ENCODE results near the gene POLE4.

Gene POLE4

GRCh38 chr2:74939919-74940812 lies 18.3 kb upstream of the POLE4 start:
- no peak for DNase-seq (ENCODE audit: low spot score)

DNA sequence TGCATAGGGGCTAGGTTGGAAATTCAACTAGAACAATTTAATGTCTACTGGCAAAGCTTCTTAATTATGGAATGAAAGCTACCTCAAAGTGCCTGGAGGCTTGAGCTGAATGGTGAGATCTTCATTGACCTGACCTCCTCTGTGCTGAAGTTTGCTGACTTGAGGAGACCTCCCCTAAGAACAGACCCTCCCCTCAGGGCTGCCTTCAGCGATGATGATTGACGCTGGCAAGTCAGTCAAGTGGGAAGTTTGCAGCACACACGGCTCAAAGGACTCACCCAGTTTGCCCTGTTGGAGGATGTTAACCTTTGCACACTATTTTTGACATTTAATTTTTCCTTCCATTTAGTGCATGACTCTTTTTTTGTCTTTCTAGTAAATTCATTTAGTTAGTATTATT lies 17.2 kb upstream of the POLE4 start:
- no peak for DNase-seq (ENCODE audit: low spot score)

DNA sequence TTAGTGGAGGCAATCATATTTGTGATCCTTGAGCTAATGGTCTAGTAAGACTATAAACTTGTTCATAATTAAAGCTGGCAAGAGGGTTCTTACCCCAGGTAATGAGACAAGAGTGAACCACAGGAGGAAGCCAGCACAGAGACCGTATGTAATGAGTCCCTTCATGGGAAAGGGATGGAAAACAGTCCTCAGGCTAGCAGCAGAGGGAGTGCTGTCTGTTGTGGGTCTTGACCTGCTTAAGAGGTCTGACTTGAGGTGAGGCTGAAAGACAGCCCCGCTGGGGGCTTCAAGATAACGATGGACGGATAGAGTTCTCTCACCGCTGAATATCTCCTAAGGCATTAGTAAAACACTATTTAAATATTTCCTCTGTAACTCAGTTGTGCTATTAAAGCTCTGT lies 16.2 kb upstream of the POLE4 start:
- DNase-seq (ENCODE audit: low spot score), result no peak

GRCh38 chr2:74944987-74945787 lies 13.3 kb upstream of the POLE4 start:
- DNase-seq (ENCODE audit: low spot score), result no peak

- DNase-seq (ENCODE audit: low spot score), result no peak
These were observed 12.6 kb upstream of the POLE4 start for GRCh38 chr2:74945788-74946331.

- DNase-seq (ENCODE audit: low spot score), result no peak
These were observed 10.7 kb upstream of the POLE4 start for GRCh38 chr2:74947703-74948102.

GRCh38 chr2:74948779-74949178 lies 9.7 kb upstream of the POLE4 start:
- DNase-seq (ENCODE audit: low spot score), result no peak

- DNase-seq (ENCODE audit: low spot score), result no peak
These were observed 7.2 kb upstream of the POLE4 start for GRCh38 chr2:74951211-74951754.

DNA sequence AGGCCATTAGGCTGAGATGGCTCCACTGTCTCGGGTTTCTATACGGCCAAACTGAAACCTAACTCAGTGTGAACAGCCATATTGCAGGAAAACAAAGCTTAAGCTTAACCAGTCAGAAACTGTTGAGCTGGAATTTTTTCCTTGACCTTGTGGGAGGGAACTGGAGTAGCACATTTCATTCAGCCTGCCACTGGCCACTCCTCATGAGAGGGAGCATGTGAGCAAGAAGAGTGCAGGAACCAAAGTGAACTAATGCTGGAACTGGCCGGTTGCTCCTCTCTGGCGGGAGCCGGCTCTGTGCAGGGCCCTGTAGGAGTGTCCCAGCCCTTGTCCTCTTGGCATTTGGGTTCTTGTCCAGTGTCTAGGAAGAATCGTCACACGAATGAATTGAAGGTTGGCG lies 5.9 kb upstream of the POLE4 start:
- DNase-seq (ENCODE audit: low spot score), result no peak

GRCh38 chr2:74953796-74954499 lies 4.5 kb upstream of the POLE4 start:
- DNase-seq (ENCODE audit: low spot score), result no peak

DNA sequence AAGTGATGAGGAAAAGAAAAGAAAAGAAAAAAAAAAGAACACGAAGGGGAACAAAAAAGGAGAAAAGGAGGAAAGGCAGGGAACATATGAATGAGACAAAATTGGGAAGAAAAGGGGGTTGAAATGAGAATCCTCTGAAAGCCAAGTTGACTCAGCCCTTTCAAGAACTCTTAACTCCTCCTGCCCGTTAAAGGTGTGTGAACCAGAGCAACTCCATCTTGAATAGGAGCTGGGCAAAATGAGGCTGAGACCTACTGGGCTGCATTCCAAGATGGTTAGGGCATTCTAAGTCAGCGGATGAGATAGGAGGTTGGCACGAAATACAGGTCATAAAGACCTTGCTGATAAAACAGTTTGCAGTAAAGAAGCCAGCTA lies 4.0 kb upstream of the POLE4 start:
- no peak for DNase-seq (ENCODE audit: low spot score)

DNA sequence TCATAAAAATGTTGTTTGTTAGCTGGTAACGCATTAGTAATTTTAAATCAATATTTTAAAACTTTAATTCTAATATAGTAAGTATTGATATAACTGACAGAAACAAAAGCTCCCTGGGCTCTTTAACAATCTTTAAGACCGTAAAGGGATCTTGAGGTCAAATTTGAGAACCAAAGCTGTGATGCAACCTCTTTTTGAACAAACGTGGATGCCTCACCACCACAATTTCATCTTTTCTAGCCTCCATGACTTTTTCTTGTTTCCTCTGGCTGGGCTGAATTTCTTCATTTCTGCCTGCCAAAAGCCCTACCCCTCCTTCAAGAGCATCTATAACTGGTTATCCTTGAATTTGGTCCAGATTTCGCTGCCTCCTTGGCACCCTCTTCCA lies 563 bp upstream of the POLE4 start:
- DNase-seq (ENCODE audit: low spot score), result no peak

DNA sequence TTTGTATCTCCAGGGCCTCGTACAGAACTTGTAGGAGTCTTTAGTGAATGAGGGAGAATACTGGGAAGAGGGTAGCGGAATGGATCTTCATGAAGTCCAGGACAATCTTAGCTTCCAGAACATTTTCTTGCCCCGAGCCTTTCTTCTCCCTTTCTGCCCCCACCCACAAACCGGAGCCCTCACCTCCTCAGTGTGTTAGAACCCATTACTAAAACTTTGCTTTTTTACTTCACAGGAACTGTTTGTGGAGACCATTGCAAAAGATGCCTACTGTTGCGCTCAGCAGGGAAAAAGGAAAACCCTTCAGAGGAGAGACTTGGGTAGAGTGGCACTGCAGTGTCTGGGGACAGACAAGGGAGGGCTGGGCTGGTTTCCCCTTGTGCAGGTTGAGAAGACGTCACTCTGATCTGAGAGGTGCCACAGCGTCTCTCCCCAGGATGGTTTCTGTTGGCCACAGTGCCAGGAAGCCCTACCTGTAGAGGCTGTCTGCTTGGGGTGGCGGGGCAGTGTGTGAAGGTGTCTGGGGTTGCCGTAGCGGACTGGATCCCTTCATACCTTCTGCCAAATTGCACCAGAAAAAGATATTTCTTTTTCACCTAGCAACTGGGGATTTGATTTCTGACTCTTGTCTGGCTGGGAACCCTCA lies 786 bp downstream of the POLE4 start:
- DNase-seq (ENCODE audit: low spot score), result no peak

DNA sequence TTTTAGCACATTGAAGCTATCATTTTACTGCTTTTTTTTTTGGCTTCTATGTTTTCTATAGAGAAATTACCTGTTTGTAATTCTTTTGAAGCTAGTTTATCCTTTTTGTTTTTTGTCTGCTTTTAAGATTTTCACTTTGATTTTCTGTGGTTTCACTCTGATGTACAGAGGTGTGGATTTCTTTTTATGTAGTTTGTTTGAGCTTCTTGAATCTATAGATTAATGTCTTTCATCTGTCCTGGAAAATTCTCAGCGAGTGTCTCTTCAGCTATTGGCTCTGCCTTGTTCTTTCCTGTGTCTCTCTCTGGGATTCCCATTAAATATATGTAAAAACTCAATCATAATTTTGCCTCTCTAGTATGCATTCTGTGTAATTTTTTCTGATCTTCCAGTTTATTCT lies 8.4 kb downstream of the POLE4 start:
- no peak for DNase-seq (ENCODE audit: low spot score)

GRCh38 chr2:74975016-74975415 lies 16.6 kb downstream of the POLE4 start:
- DNase-seq (ENCODE audit: low spot score), result no peak

GRCh38 chr2:74979844-74980243 lies 21.4 kb downstream of the POLE4 start:
- no peak for DNase-seq (ENCODE audit: low spot score)

GRCh38 chr2:74982577-74982976 lies 24.1 kb downstream of the POLE4 start:
- no peak for DNase-seq (ENCODE audit: low spot score)

- DNase-seq (ENCODE audit: low spot score), result no peak
These were observed 25.4 kb downstream of the POLE4 start for GRCh38 chr2:74983631-74984392.

- no peak for DNase-seq (ENCODE audit: low spot score)
These were observed 26.6 kb downstream of the POLE4 start for GRCh38 chr2:74984947-74985637.

DNA sequence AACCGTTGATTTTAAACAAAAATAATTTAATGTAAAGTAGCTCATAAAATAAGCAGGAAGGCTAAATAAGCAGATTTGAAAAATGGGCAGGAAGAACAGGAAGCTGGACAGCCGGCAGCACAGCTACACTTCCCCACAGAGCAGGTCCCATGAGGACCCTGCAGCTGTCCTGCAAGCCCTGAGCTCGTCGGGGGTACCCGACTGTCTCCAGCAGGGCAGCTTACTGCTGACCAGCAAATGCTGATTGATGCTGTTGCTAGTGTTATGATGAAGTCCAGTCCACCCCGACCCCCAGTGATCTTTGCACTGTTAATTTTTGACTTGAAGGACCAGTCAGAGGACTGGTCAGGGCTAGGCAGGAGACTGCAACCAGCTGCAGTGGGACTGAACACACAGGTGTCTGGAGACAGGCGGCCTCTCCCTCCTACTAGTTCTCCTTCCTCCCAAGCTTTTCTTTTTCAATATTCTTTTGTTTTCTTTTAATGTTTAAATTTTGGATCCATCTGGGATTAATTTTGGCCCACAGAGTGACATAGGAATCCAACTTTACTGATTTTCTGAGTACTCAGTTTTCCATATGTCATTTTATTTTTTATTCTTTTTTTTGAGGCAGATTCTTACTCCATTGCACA lies 27.7 kb downstream of the POLE4 start:
- DNase-seq (ENCODE audit: low spot score), result no peak
